GM18502 (cell line): ENCODE results near the gene ELFN2.

Source experiments
- ATAC-seq: cut with Tn5 transposase; IDR thresholded peaks from one replicate; pipeline ENCODE4 v1.9.1; 2021; ENCODE audit warnings: mild to moderate bottlenecking; ENCODE audit not compliant: unreplicated experiment, poor library complexity

ELFN2 gene

GRCh38 chr22:37456346-37456745 is 29.1 kb upstream of the ELFN2 start:
- no peak for ATAC-seq

- no peak for ATAC-seq
These were observed 28.6 kb upstream of the ELFN2 start for GRCh38 chr22:37455896-37456295.

GRCh38 chr22:37454857-37455686 is 27.8 kb upstream of the ELFN2 start:
- no peak for ATAC-seq

- ATAC-seq: no peak
These were observed 26.4 kb upstream of the ELFN2 start for GRCh38 chr22:37453696-37454095.

- ATAC-seq: no peak
These were observed 23.9 kb upstream of the ELFN2 start for GRCh38 chr22:37451218-37451617.

- no peak for ATAC-seq
These were observed 22.2 kb upstream of the ELFN2 start for GRCh38 chr22:37449331-37450001.

- ATAC-seq: no peak
These were observed 21.3 kb upstream of the ELFN2 start for GRCh38 chr22:37448516-37449127.

- no peak for ATAC-seq
These were observed 18.2 kb upstream of the ELFN2 start for GRCh38 chr22:37445501-37445900.

- ATAC-seq: no peak
These were observed 16.7 kb upstream of the ELFN2 start for GRCh38 chr22:37443977-37444376.

- ATAC-seq: no peak
These were observed 15.8 kb upstream of the ELFN2 start for GRCh38 chr22:37443086-37443485.

GRCh38 chr22:37442537-37442936 is 15.3 kb upstream of the ELFN2 start:
- no peak for ATAC-seq

- ATAC-seq: no peak
These were observed 14.9 kb upstream of the ELFN2 start for GRCh38 chr22:37442135-37442534.

GRCh38 chr22:37440875-37441274 is 13.6 kb upstream of the ELFN2 start:
- ATAC-seq: no peak

- no peak for ATAC-seq
These were observed 12.1 kb upstream of the ELFN2 start for GRCh38 chr22:37439347-37439746.

GRCh38 chr22:37435970-37436603 is 8.8 kb upstream of the ELFN2 start:
- ATAC-seq: no peak

GRCh38 chr22:37433786-37434185 is 6.5 kb upstream of the ELFN2 start:
- ATAC-seq: no peak

- no peak for ATAC-seq
These were observed 5.4 kb upstream of the ELFN2 start for GRCh38 chr22:37432708-37433054.

GRCh38 chr22:37431801-37432707 is 4.8 kb upstream of the ELFN2 start:
- no peak for ATAC-seq

GRCh38 chr22:37431366-37431765 is 4.1 kb upstream of the ELFN2 start:
- ATAC-seq: no peak

GRCh38 chr22:37430941-37431340 is 3.7 kb upstream of the ELFN2 start:
- no peak for ATAC-seq
